ENCODE measurements around the gene THBS1.

DNA sequence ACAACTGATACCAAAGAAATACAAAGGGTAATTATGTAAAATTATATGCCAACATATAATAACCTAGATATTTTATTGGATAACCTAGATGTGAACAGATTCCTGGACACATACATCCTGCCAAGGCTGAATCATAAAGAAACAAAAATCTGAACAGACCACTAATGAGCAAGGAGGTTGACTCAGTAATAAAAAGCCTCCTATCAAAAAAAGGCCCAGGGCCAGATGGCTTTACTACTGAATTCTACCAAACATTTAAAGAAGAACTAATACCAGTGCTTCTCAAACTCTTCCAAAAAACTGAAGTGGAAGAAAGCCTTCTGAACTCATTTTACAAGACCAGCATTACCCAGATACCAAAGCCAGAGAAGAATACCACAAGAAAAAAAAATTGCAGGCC, 32.4 kb downstream of the THBS1 start:
- TF ChIP-seq POLR2A (IDR thresholded peaks at IDR 0.05) (no peak), POLR2AphosphoS5 (IDR thresholded peaks at IDR 0.05; ENCODE audit: insufficient read depth in 1 of 2, low read depth in 1 of 2) (no peak)
- TF ChIP-seq, protein P1, sequence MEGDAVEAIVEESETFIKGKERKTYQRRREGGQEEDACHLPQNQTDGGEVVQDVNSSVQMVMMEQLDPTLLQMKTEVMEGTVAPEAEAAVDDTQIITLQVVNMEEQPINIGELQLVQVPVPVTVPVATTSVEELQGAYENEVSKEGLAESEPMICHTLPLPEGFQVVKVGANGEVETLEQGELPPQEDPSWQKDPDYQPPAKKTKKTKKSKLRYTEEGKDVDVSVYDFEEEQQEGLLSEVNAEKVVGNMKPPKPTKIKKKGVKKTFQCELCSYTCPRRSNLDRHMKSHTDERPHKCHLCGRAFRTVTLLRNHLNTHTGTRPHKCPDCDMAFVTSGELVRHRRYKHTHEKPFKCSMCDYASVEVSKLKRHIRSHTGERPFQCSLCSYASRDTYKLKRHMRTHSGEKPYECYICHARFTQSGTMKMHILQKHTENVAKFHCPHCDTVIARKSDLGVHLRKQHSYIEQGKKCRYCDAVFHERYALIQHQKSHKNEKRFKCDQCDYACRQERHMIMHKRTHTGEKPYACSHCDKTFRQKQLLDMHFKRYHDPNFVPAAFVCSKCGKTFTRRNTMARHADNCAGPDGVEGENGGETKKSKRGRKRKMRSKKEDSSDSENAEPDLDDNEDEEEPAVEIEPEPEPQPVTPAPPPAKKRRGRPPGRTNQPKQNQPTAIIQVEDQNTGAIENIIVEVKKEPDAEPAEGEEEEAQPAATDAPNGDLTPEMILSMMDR (IDR thresholded peaks at IDR 0.05): no peak

Data from vagina (tissue), 2 donors.